Measurements from ENCODE around the gene ZNF74.

DNA sequence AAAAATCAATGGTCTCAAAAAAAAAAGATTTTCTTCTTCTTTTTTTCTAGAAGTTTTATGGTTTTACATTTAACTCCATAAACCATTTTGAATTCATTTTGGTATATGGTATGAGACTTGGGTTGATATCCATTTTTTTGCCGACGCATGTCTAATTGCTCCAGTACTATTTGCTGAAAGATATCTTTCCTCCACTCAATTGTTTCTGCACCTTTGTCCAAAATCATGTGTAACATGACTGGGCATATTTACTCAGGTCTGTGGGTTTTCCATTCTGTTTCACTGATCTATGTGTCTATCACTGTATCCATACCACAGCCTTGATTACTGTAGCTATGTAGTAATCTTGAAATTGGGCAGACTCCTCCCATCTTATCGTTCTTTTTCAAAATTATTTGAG lies 59.3 kb downstream of the ZNF74 start:
- TF ChIP-seq, protein P1, sequence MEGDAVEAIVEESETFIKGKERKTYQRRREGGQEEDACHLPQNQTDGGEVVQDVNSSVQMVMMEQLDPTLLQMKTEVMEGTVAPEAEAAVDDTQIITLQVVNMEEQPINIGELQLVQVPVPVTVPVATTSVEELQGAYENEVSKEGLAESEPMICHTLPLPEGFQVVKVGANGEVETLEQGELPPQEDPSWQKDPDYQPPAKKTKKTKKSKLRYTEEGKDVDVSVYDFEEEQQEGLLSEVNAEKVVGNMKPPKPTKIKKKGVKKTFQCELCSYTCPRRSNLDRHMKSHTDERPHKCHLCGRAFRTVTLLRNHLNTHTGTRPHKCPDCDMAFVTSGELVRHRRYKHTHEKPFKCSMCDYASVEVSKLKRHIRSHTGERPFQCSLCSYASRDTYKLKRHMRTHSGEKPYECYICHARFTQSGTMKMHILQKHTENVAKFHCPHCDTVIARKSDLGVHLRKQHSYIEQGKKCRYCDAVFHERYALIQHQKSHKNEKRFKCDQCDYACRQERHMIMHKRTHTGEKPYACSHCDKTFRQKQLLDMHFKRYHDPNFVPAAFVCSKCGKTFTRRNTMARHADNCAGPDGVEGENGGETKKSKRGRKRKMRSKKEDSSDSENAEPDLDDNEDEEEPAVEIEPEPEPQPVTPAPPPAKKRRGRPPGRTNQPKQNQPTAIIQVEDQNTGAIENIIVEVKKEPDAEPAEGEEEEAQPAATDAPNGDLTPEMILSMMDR (IDR thresholded peaks at IDR 0.05 in 8 of 11, conservative IDR thresholded peaks at IDR 0.05 in 3 of 11): no peak
- TF ChIP-seq POLR2A (IDR thresholded peaks at IDR 0.05): no peak

Measured in spleen (tissue), 7 donors.